Caco-2 (cell line): ENCODE measurements around the gene ARHGDIG. TPM values are rescaled to one million over a fixed set of nuclear protein-coding genes. Genes with fewer than 3 reads are reported as not detected.

Experiments used
- BruUV-seq: library from RNA; stranded (reverse); fragments of 400-500 nt; replicated peaks from 2 replicates; lab custom pipeline; 2021; lab: Mats Ljungman, UMichigan
- CTCF ChIA-PET: fragments of 300-600 bp; sonication (Branson Sonifier 250); formaldehyde crosslinking; loops from one replicate; lab custom pipeline; 2022; ENCODE audit warnings: antibody characterized with exemption; lab: Charles Lee
- POLR2A ChIA-PET: fragments of 300-600 bp; sonication (Branson Sonifier 250); formaldehyde crosslinking; loops from one replicate; lab custom pipeline; 2022; ENCODE audit warnings: antibody characterized with exemption; lab: Charles Lee
- DNase-seq, 2 experiments: peaks; one replicate each; pipeline versions ENCODE4 v3.0.0 to v3.0.0-alpha.2; 2020 to 2022
- H3K27me3 ChIP-seq: replicated peaks from 2 replicates; pipeline ENCODE4 v1.6.0; 2011; ENCODE audit warnings: low read length; ENCODE audit not compliant: control insufficient read depth, insufficient read depth
- H3K36me3 ChIP-seq: 2 replicates; pipeline ENCODE4 v1.5.1; 2011; ENCODE audit warnings: low read length; ENCODE audit not compliant: control insufficient read depth, insufficient read depth
- H3K4me1 ChIP-seq: fragments of 250-450 bp; sonication (Bioruptor Pico); 2 replicates; pipeline ENCODE4 v1.5.1; 2020; ENCODE audit warnings: mild to moderate bottlenecking
- H3K4me3 ChIP-seq: 2 replicates; pipeline ENCODE4 v1.5.1; 2011; ENCODE audit warnings: low read depth, mild to moderate bottlenecking, control low read depth, low read length
- H3K9me3 ChIP-seq: fragments of 250-450 bp; sonication (Bioruptor Pico); 2 replicates; pipeline ENCODE4 v1.5.1; 2020; ENCODE audit warnings: mild to moderate bottlenecking, moderate library complexity
- H3K27ac Mint-ChIP-seq: one replicate; pipeline ENCODE4 v1.8.0; 2022; ENCODE audit warnings: mixed read lengths; ENCODE audit not compliant: unreplicated experiment
- H3K27me3 Mint-ChIP-seq: one replicate; pipeline ENCODE4 v1.8.0; 2022; ENCODE audit warnings: mixed read lengths; ENCODE audit not compliant: insufficient read depth, unreplicated experiment
- H3K36me3 Mint-ChIP-seq: one replicate; pipeline ENCODE4 v1.8.0; 2022; ENCODE audit warnings: mild to moderate bottlenecking, mixed read lengths; ENCODE audit not compliant: insufficient read depth, unreplicated experiment
- H3K4me1 Mint-ChIP-seq: one replicate; pipeline ENCODE4 v1.8.0; 2022; ENCODE audit warnings: low read depth, mixed read lengths; ENCODE audit not compliant: unreplicated experiment
- H3K4me3 Mint-ChIP-seq: one replicate; pipeline ENCODE4 v1.8.0; 2022; ENCODE audit warnings: mild to moderate bottlenecking, moderate library complexity, mixed read lengths; ENCODE audit not compliant: unreplicated experiment
- H3K9me3 Mint-ChIP-seq: one replicate; pipeline ENCODE4 v1.8.0; 2022; ENCODE audit warnings: mixed read lengths; ENCODE audit not compliant: unreplicated experiment
- CTCF ChIP-seq, 2 experiments: fragments of 200-600 bp in 1 of 2; IDR thresholded peaks; 1 replicate in 1 of 2; 2 replicates in 1 of 2; pipeline versions ENCODE4 v1.5.1 to v1.8.0; 2011 to 2022; ENCODE audit warnings: antibody characterized with exemption in 1 of 2, control low read depth in 1 of 2, inconsistent platforms in 1 of 2, low read depth in 1 of 2, low read length in 1 of 2, mild to moderate bottlenecking in 1 of 2, moderate library complexity in 1 of 2; ENCODE audit not compliant: insufficient read depth in 1 of 2, severe bottlenecking in 1 of 2, unreplicated experiment in 1 of 2
- intact Hi-C: fragments of 100-400 bp; cut with micrococcal nuclease; formaldehyde crosslinking; loops from one replicate; pipeline ENCODE4 v1.10.0; 2022; ENCODE audit not compliant: unreplicated experiment
- total RNA-seq: library from RNA; stranded (reverse); gene quantifications from 2 replicates; pipeline ENCODE4 v1.2.3, GENCODE V29; 2022

Gene ARHGDIG
- total RNA-seq, 1 experiment from 2014 or later, result 2.1 TPM

GRCh38 chr16:282491-282890 lies 2.1 kb downstream of the ARHGDIG start:
- POLR2A ChIA-PET, result no interaction called here

GRCh38 chr16:283033-283805 lies 2.8 kb downstream of the ARHGDIG start, which contains the start of gene PDIA2:
Gene PDIA2, plus strand, starts transcription at chr16:283164. Its CDS starts 6 bp downstream, at chr16:283170.
- Histone ChIP-seq H3K27me3 (no peaks in the 10 kb centered on the region; the same call in 1 of the 2 replicates), H3K36me3 (no peaks in the 10 kb centered on the region; the same call in 1 of the 2 replicates), H3K9me3 (no peaks in the 10 kb centered on the region), H3K4me1 (no peaks in the 10 kb centered on the region), H3K4me3 (no peak within 1 kb of the TSS)
- peaks cover 36% of the 10 kb centered on the region for H3K36me3 Mint-ChIP-seq
- H3K4me3 Mint-ChIP-seq, result no peak within 1 kb of the TSS
- TF ChIP-seq CTCF (IDR thresholded peaks at IDR 0.05; ENCODE audit: insufficient read depth in 1 of 2, low read depth in 1 of 2, low read length in 1 of 2, severe bottlenecking in 1 of 2, unreplicated experiment in 1 of 2), result no peak
- no peak for DNase-seq
- no peaks in the 10 kb centered on the region for H3K4me1 Mint-ChIP-seq
- H3K27me3 Mint-ChIP-seq, result no peaks in the 10 kb centered on the region
- CTCF ChIA-PET, result no interaction called here
- POLR2A ChIA-PET, result interaction anchor here (0.7 kb wide), 1 partner anchor 19 kb away, joined by 9 read pairs; no protein-coding TSS in a partner anchor
- intact Hi-C loops, result no loop called here
- H3K27ac Mint-ChIP-seq, result no peak within 1 kb of the TSS
- BruUV-seq, result no TSS peak
- no peaks in the 10 kb centered on the region for H3K9me3 Mint-ChIP-seq

More at GRCh38 chr16:282491-282890, 2.1 kb downstream of the ARHGDIG start:
- no TSS peak for BruUV-seq
- no peaks in the 10 kb centered on the region for H3K4me1 ChIP-seq
- Mint-ChIP-seq H3K4me3 (no peak overlapping the region), H3K27ac (no peak overlapping the region), H3K27me3 (no peaks in the 10 kb centered on the region), H3K9me3 (no peaks in the 10 kb centered on the region), H3K4me1 (no peaks in the 10 kb centered on the region), H3K36me3 (peaks cover 29% of the 10 kb centered on the region)
- no peak for DNase-seq
- TF ChIP-seq CTCF (IDR thresholded peaks at IDR 0.05; ENCODE audit: insufficient read depth in 1 of 2, low read depth in 1 of 2, low read length in 1 of 2, severe bottlenecking in 1 of 2, unreplicated experiment in 1 of 2), result no peak
- CTCF ChIA-PET, result no interaction called here
- intact Hi-C loops, result no loop called here
- H3K9me3 ChIP-seq, result no peaks in the 10 kb centered on the region
- no peaks in the 10 kb centered on the region for H3K36me3 ChIP-seq
- no peaks in the 10 kb centered on the region; the same call in 1 of the 2 replicates for H3K27me3 ChIP-seq
- H3K4me3 ChIP-seq, result no peak overlapping the region

GRCh38 chr16:284204-285120 lies 4.1 kb downstream of the ARHGDIG start:
- ChIA-PET POLR2A (interaction anchor here (0.7 kb wide), 1 partner anchor 20 kb away, joined by 9 read pairs; no protein-coding TSS in a partner anchor), CTCF (no interaction called here)
- Mint-ChIP-seq H3K27ac (no peak overlapping the region), H3K9me3 (no peaks in the 10 kb centered on the region), H3K4me3 (no peak overlapping the region), H3K4me1 (no peaks in the 10 kb centered on the region), H3K36me3 (peaks cover 41% of the 10 kb centered on the region), H3K27me3 (no peaks in the 10 kb centered on the region)
- Histone ChIP-seq H3K9me3 (no peaks in the 10 kb centered on the region), H3K4me1 (no peaks in the 10 kb centered on the region), H3K36me3 (no peaks in the 10 kb centered on the region; the same call in 1 of the 2 replicates), H3K4me3 (no peak overlapping the region), H3K27me3 (no peaks in the 10 kb centered on the region)
- intact Hi-C loops, result no loop called here
- DNase-seq, result no peak
- no TSS peak for BruUV-seq
- no peak for TF ChIP-seq CTCF (IDR thresholded peaks at IDR 0.05; ENCODE audit: insufficient read depth in 1 of 2, low read depth in 1 of 2, low read length in 1 of 2, severe bottlenecking in 1 of 2, unreplicated experiment in 1 of 2)
